ENCODE measurements around the gene TH.

The TH gene

GRCh38 chr11:2147391-2147790 is 24.2 kb downstream of the TH start:
- CTCF ChIA-PET: interaction anchor here (0.6 to 13.4 kb wide), 3 partner anchors 105 to 453 kb away, joined by 3 to 333 read pairs (median 5); no protein-coding TSS in a partner anchor
- Mint-ChIP-seq H3K27ac (no peak overlapping the region), H3K4me3 (no peak overlapping the region), H3K36me3 (no peaks in the 10 kb centered on the region), H3K4me1 (peaks cover 10% of the 10 kb centered on the region), H3K27me3 (peaks cover 93% of the 10 kb centered on the region), H3K9me3 (no peaks in the 10 kb centered on the region)
- no peak for DNase-seq

DNA sequence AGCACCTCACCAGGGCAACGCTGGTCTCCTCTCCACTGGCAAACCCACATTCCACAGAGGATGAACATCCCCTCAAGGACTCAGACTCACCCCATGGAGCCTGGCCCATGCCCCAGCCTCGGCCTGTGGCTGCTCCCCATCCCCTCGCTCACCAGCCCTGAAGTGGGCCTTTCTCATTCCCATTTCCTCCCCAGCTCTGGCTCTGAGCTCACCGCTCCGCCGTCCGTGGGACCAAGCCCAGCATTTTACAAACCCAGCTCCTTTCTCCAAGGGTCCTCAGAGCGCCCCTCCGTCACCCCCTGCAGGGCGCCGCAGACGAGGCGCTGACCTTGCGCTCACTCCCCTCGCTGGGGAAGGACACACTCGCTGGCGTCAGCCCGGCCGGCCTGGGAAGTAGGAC is 25.6 kb downstream of the TH start:
- H3K4me3 Mint-ChIP-seq: no peak overlapping the region
- H3K36me3 Mint-ChIP-seq: no peaks in the 10 kb centered on the region
- H3K27ac Mint-ChIP-seq: no peak overlapping the region
- H3K9me3 Mint-ChIP-seq: no peaks in the 10 kb centered on the region
- CTCF ChIA-PET: interaction anchor here (13.4 kb wide), 1 partner anchor 109 kb away, joined by 333 read pairs; no protein-coding TSS in a partner anchor
- H3K4me1 Mint-ChIP-seq: peaks cover 5% of the 10 kb centered on the region
- H3K27me3 Mint-ChIP-seq: peaks cover 100% of the 10 kb centered on the region
- DNase-seq: no peak

GRCh38 chr11:2144544-2145248 is 26.9 kb downstream of the TH start:
- peaks cover 5% of the 10 kb centered on the region for H3K4me1 Mint-ChIP-seq
- no peaks in the 10 kb centered on the region for H3K36me3 Mint-ChIP-seq
- peak overlapping the region; percentile 45 for H3K27ac Mint-ChIP-seq
- H3K4me3 Mint-ChIP-seq: no peak overlapping the region
- peaks cover 100% of the 10 kb centered on the region for H3K27me3 Mint-ChIP-seq
- no peak for DNase-seq
- no peaks in the 10 kb centered on the region for H3K9me3 Mint-ChIP-seq
- CTCF ChIA-PET: interaction anchor here (0.7 to 1.0 kb wide), 2 partner anchors 9 to 108 kb away, joined by 3 read pairs; no protein-coding TSS in a partner anchor

GRCh38 chr11:2143799-2144543 is 27.6 kb downstream of the TH start:
- CTCF ChIA-PET: interaction anchor here (1.0 to 1.2 kb wide), 2 partner anchors 10 to 148 kb away, joined by 3 to 5 read pairs; no protein-coding TSS in a partner anchor
- no peak for DNase-seq
- H3K27me3 Mint-ChIP-seq: peaks cover 98% of the 10 kb centered on the region

GRCh38 chr11:2143477-2143798 is 28.2 kb downstream of the TH start:
- Mint-ChIP-seq H3K27me3 (peaks cover 98% of the 10 kb centered on the region), H3K36me3 (no peaks in the 10 kb centered on the region), H3K4me1 (peaks cover 6% of the 10 kb centered on the region), H3K4me3 (no peak overlapping the region), H3K27ac (no peak overlapping the region), H3K9me3 (no peaks in the 10 kb centered on the region)
- DNase-seq: no peak
- CTCF ChIA-PET: interaction anchor here (1.0 to 1.2 kb wide), 2 partner anchors 13 to 147 kb away, joined by 3 to 5 read pairs; no protein-coding TSS in a partner anchor

More at GRCh38 chr11:2143799-2144543, 27.6 kb downstream of the TH start:
- Mint-ChIP-seq H3K36me3 (no peaks in the 10 kb centered on the region), H3K4me3 (no peak overlapping the region), H3K27ac (no peak overlapping the region), H3K9me3 (no peaks in the 10 kb centered on the region), H3K4me1 (peaks cover 5% of the 10 kb centered on the region)

GRCh38 chr11:2142762-2143202 is 28.8 kb downstream of the TH start:
- CTCF ChIA-PET: interaction anchor here (0.7 to 1.2 kb wide), 3 partner anchors 14 to 146 kb away, joined by 3 to 5 read pairs (median 3); no protein-coding TSS in a partner anchor
- no peak for DNase-seq
- H3K4me1 Mint-ChIP-seq: peaks cover 7% of the 10 kb centered on the region
- no peak overlapping the region for H3K27ac Mint-ChIP-seq
- no peaks in the 10 kb centered on the region for H3K9me3 Mint-ChIP-seq
- peaks cover 98% of the 10 kb centered on the region for H3K27me3 Mint-ChIP-seq
- no peaks in the 10 kb centered on the region for H3K36me3 Mint-ChIP-seq
- H3K4me3 Mint-ChIP-seq: no peak overlapping the region

GRCh38 chr11:2142300-2142759 is 29.3 kb downstream of the TH start:
- no peaks in the 10 kb centered on the region for H3K36me3 Mint-ChIP-seq
- H3K27ac Mint-ChIP-seq: peak overlapping the region; percentile 24
- DNase-seq: no peak
- H3K27me3 Mint-ChIP-seq: peaks cover 98% of the 10 kb centered on the region
- H3K4me3 Mint-ChIP-seq: no peak overlapping the region
- no peaks in the 10 kb centered on the region for H3K9me3 Mint-ChIP-seq
- CTCF ChIA-PET: interaction anchor here (0.7 to 1.6 kb wide), 3 partner anchors 9 to 105 kb away, joined by 3 to 9 read pairs (median 3); no protein-coding TSS in a partner anchor
- H3K4me1 Mint-ChIP-seq: peaks cover 7% of the 10 kb centered on the region

DNA sequence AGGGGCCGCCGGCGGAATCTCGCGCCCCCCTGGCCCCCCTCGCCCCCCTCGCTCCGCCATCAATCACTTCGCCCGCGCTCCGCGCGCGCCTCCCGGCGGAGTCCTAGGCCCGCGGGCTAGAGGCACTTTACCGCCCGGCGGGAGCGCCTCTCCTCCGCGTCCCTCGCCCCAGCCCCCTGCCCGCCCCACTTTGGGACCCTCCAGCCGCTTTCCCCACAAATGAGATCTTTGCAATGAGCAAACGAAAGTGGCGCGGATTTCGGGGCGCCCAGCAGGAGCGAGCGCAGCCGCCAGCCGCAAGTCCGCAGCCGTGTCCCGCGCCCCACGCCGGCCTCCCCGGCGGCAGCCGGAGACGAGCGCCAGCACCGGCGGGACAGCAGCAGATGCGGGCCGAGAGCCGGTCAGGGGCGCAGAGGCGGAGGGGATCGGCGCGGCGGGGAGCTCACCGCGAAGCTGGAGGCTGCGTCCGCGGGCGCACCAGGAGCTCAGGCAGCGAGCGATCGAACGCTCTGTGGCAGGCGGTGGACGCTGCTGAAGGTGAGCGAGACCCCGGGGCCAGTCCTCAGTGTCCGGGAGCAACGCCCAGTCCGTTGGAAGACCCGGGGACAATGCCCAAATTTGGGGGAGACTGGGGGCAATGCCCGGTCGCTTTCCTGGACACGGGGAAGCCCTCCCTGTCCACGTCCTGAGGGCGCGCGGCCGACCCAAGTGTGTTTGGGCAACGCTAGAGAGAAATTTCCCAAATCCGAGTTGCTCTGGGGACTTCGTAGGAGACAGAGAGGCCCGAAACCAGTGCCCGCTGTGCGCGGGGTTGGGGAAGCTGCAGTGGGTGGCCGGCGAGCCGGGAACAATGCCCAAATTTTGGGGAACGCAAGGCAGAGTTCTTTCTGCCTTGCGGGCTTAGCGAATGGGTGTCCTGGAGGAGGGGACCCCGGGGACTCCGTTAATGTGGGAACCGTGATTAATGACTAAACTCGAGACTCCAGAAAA is 30.9 kb downstream of the TH start:
- DNase-seq: no peak
- CTCF ChIA-PET: interaction anchor here (1.0 to 1.6 kb wide), 3 partner anchors 10 to 65 kb away, joined by 3 to 9 read pairs (median 3); no protein-coding TSS in a partner anchor
- H3K27me3 Mint-ChIP-seq: peaks cover 98% of the 10 kb centered on the region
- no peaks in the 10 kb centered on the region for H3K36me3 Mint-ChIP-seq
- peak overlapping the region; percentile 22 for H3K27ac Mint-ChIP-seq
- H3K4me1 Mint-ChIP-seq: peaks cover 7% of the 10 kb centered on the region
- no peaks in the 10 kb centered on the region for H3K9me3 Mint-ChIP-seq
- no peak overlapping the region for H3K4me3 Mint-ChIP-seq

DNA sequence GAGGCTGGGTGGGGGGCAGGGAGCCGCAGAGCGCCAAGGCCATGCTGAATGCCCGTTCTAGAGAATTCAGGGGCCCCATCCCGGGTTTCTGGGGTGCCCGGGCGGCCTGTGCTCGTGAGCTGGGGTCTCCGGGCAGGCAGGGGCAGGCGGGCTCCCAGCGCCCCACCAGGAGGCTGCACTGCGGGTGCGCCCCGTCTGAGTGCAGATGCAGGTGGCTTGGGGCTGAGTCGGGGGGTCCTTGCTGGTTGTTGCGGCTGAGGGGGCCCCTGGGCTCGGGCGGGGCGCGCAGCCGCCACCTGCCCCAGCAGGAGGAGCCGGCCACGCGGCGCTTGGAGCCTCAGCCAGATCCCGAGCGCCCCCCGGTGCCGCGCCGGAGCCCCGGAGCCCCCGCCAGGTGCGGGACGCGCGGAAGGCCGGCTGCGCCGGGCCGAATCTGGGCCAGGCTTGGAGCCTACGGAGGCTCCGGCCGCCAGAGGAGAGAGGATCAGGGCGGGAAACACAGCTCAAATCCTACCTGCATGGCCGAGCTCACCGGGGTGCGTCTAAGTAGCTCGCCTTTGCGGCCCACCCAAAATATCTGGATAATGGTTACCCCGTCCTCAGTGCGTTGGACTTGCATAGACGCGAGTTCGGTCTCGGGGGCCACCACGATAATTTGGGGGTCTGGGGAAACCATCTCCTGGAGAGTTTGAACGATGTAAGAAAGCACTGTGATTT is 31.8 kb downstream of the TH start:
- Mint-ChIP-seq H3K4me3 (no peak overlapping the region), H3K36me3 (no peaks in the 10 kb centered on the region), H3K27ac (no peak overlapping the region), H3K4me1 (peaks cover 7% of the 10 kb centered on the region), H3K9me3 (no peaks in the 10 kb centered on the region), H3K27me3 (peaks cover 98% of the 10 kb centered on the region)
- no peak for DNase-seq
- CTCF ChIA-PET: interaction anchor here (0.6 to 1.0 kb wide), 2 partner anchors 64 to 102 kb away, joined by 3 read pairs; no protein-coding TSS in a partner anchor

- CTCF ChIA-PET: no interaction called here
These were observed 32.5 kb downstream of the TH start, which contains the start of gene IGF2 for GRCh38 chr11:2139123-2139521. Gene IGF2 (minus strand): TSS chr11:2139389. CDS start chr11:2135523, 3,866 bp downstream.

GRCh38 chr11:2138431-2139122 is 33.0 kb downstream of the TH start:
- H3K27me3 Mint-ChIP-seq: peaks cover 98% of the 10 kb centered on the region
- H3K9me3 Mint-ChIP-seq: no peaks in the 10 kb centered on the region
- peaks cover 6% of the 10 kb centered on the region for H3K4me1 Mint-ChIP-seq
- H3K4me3 Mint-ChIP-seq: no peak overlapping the region
- CTCF ChIA-PET: no interaction called here
- no peak overlapping the region for H3K27ac Mint-ChIP-seq
- no peak for DNase-seq
- H3K36me3 Mint-ChIP-seq: no peaks in the 10 kb centered on the region

More at GRCh38 chr11:2139123-2139521, 32.5 kb downstream of the TH start, which contains the start of gene IGF2:
- Mint-ChIP-seq H3K9me3 (no peaks in the 10 kb centered on the region), H3K27ac (no peak within 1 kb of the TSS), H3K4me1 (peaks cover 7% of the 10 kb centered on the region), H3K36me3 (no peaks in the 10 kb centered on the region), H3K27me3 (peaks cover 98% of the 10 kb centered on the region), H3K4me3 (no peak within 1 kb of the TSS)
- DNase-seq: no peak

DNA sequence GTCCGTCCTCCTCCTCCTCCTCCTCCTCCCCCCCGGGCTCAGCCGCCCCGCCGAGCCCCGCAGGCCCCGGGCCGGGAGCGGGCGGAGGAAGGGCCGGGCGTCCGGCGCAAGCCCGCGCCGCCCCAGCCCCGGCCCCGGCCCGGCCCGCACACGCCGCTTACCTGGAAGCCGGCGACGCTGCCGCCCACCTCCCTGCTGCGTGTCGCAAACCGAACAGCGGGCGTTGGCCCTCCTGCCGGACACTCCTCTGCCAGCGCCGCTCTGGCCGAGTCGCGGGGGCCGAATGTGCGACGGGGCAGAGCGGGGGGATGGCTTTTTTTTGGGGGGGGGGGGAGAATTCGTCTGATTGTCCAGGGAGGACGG is 33.6 kb downstream of the TH start:
- no peaks in the 10 kb centered on the region for H3K9me3 Mint-ChIP-seq
- H3K4me3 Mint-ChIP-seq: no peak overlapping the region

More for the DNA sequence above, 33.6 kb downstream of the TH start:
- CTCF ChIA-PET: no interaction called here
- Mint-ChIP-seq H3K27ac (no peak overlapping the region), H3K36me3 (no peaks in the 10 kb centered on the region), H3K4me1 (peaks cover 4% of the 10 kb centered on the region), H3K27me3 (peaks cover 98% of the 10 kb centered on the region)
- DNase-seq: no peak

Measured in activated naive CD4-positive, alpha-beta T cell treated with anti-CD3 and anti-CD28 coated beads, Interleukin-2, amount 10 ng/mL, durations not matched to agents 7 days and 5 days (primary cell).